ENCODE data around the gene MYL9.

Gene MYL9

GRCh38 chr20:36582821-36583220, 41.5 kb downstream of the MYL9 start:
- no peak for DNase-seq (ENCODE audit: low spot score)

GRCh38 chr20:36584018-36584481, 42.7 kb downstream of the MYL9 start:
- no peak for DNase-seq (ENCODE audit: low spot score)

GRCh38 chr20:36585410-36586125, 44.2 kb downstream of the MYL9 start:
- peak; percentile 44 for DNase-seq (ENCODE audit: low spot score)

- DNase-seq (ENCODE audit: low spot score), result no peak
Observed at GRCh38 chr20:36587388-36588070, 46.2 kb downstream of the MYL9 start.

- no peak for DNase-seq (ENCODE audit: low spot score)
Observed at GRCh38 chr20:36591281-36591680, 50.0 kb downstream of the MYL9 start.

- DNase-seq (ENCODE audit: low spot score), result peak; percentile 68
Observed at GRCh38 chr20:36591854-36592641, 50.7 kb downstream of the MYL9 start.

- no peak for DNase-seq (ENCODE audit: low spot score)
Observed at GRCh38 chr20:36593347-36593929, 52.1 kb downstream of the MYL9 start.

GRCh38 chr20:36599912-36600345, 58.6 kb downstream of the MYL9 start:
- DNase-seq (ENCODE audit: low spot score), result no peak

Data from GM03348 (cell line).